Activated T-cell treated with anti-CD3 and anti-CD28 coated beads, Interleukin-2, amount 50 U/mL, for 72 hours (primary cell): Measurements from ENCODE around the gene MAPKAP1. TPM values are rescaled to one million over a fixed set of nuclear protein-coding genes. Genes with fewer than 3 reads are reported as not detected.

Source experiments
- ATAC-seq, 2 donors: fragments of 150-1000 bp; cut with Tn5 transposase; replicated peaks in 1 of 2; 2 replicates each; pipeline ENCODE4 v1.10.0; 2021; ENCODE audit warnings: moderate library complexity in 2 of 2, mild to moderate bottlenecking in 1 of 2
- DNase-seq, 2 donors: peaks; one replicate each; pipeline ENCODE4 v3.0.0; 2021 to 2022; ENCODE audit warnings: mixed read lengths in 1 of 2
- H3K27ac Mint-ChIP-seq: one replicate; pipeline ENCODE4 v1.8.0; 2022; ENCODE audit warnings: mild to moderate bottlenecking, moderate library complexity, mixed read lengths
- H3K27me3 Mint-ChIP-seq: one replicate; pipeline ENCODE4 v1.8.0; 2022; ENCODE audit warnings: low read depth, mixed read lengths
- H3K36me3 Mint-ChIP-seq, 2 donors: one replicate each; pipeline ENCODE4 v1.8.0; 2022; ENCODE audit warnings: mixed read lengths in 2 of 2, mild to moderate bottlenecking in 1 of 2; ENCODE audit not compliant: insufficient read depth in 2 of 2
- H3K4me1 Mint-ChIP-seq: one replicate; pipeline ENCODE4 v1.8.0; 2022; ENCODE audit warnings: low read depth, mixed read lengths
- H3K4me3 Mint-ChIP-seq, 2 donors: one replicate each; pipeline ENCODE4 v1.8.0; 2022; ENCODE audit warnings: mild to moderate bottlenecking in 2 of 2, mixed read lengths in 2 of 2, moderate library complexity in 2 of 2
- H3K9me3 Mint-ChIP-seq, 2 donors: one replicate each; pipeline ENCODE4 v1.8.0; 2022; ENCODE audit warnings: mixed read lengths in 2 of 2
- total RNA-seq, 2 donors: library from RNA; stranded (reverse); gene quantifications; one replicate each; pipeline ENCODE4 v1.2.3, GENCODE V29; 2022

MAPKAP1 gene
- total RNA-seq, 2 donors from 2014 or later: 42.1 to 42.8 TPM

- DNase-seq: no peak
- no peak overlapping the region for H3K27ac Mint-ChIP-seq
- ATAC-seq: no peak
- peaks cover 1 to 3% of the 10 kb centered on the region in 2 donors for H3K36me3 Mint-ChIP-seq
- H3K4me3 Mint-ChIP-seq: no peak overlapping the region
- H3K9me3 Mint-ChIP-seq: no peaks in the 10 kb centered on the region
- H3K4me1 Mint-ChIP-seq: peaks cover 40% of the 10 kb centered on the region
- H3K27me3 Mint-ChIP-seq: no peaks in the 10 kb centered on the region
Observed at GRCh38 chr9:125519734-125520133, 187.3 kb downstream of the MAPKAP1 start.

DNA sequence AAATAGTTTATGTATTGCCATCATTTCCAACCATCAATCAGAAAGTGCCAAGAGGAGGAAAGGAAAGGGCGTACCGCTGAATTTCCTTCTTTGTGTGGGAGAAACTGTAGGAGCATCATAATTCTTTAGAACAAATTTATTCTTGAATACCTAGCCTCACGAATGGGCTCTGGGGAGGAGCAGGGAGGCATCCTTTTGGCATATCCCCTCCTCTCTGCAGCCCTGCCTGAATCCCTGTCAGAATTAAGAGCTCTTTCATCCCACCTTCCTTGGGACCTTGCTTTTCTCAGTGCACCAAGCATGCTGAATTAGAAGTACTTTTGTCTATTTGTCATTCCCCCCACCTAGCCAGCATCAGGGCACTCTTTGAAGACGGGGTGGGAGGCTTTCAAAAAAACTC lies 189.4 kb downstream of the MAPKAP1 start:
- H3K9me3 Mint-ChIP-seq: no peaks in the 10 kb centered on the region
- no peak overlapping the region for H3K27ac Mint-ChIP-seq
- ATAC-seq (no peak), DNase-seq (no peak)
- H3K36me3 Mint-ChIP-seq: peaks cover 0 to 3% of the 10 kb centered on the region in 2 donors
- peaks cover 41% of the 10 kb centered on the region for H3K4me1 Mint-ChIP-seq
- H3K4me3 Mint-ChIP-seq: no peak overlapping the region
- H3K27me3 Mint-ChIP-seq: no peaks in the 10 kb centered on the region

GRCh38 chr9:125515983-125516940 lies 190.7 kb downstream of the MAPKAP1 start:
- no peak for DNase-seq
- no peak for ATAC-seq
- H3K27me3 Mint-ChIP-seq: no peaks in the 10 kb centered on the region
- no peaks in the 10 kb centered on the region for H3K9me3 Mint-ChIP-seq
- no peak overlapping the region for H3K4me3 Mint-ChIP-seq
- peaks cover 0 to 3% of the 10 kb centered on the region in 2 donors for H3K36me3 Mint-ChIP-seq
- H3K4me1 Mint-ChIP-seq: peaks cover 29% of the 10 kb centered on the region
- no peak overlapping the region for H3K27ac Mint-ChIP-seq

GRCh38 chr9:125515281-125515680 lies 191.7 kb downstream of the MAPKAP1 start:
- Mint-ChIP-seq H3K4me3 (no peak overlapping the region), H3K9me3 (no peaks in the 10 kb centered on the region), H3K27me3 (no peaks in the 10 kb centered on the region), H3K27ac (no peak overlapping the region), H3K36me3 (no peaks in the 10 kb centered on the region), H3K4me1 (peaks cover 19% of the 10 kb centered on the region)
- no peak for ATAC-seq
- no peak for DNase-seq

GRCh38 chr9:125514468-125514867 lies 192.5 kb downstream of the MAPKAP1 start:
- Mint-ChIP-seq H3K27ac (no peak overlapping the region), H3K27me3 (no peaks in the 10 kb centered on the region), H3K9me3 (no peaks in the 10 kb centered on the region), H3K4me1 (peaks cover 18% of the 10 kb centered on the region), H3K4me3 (peak overlapping the region; percentile 62 to 79), H3K36me3 (no peaks in the 10 kb centered on the region)
- ATAC-seq: no peak
- no peak for DNase-seq

DNA sequence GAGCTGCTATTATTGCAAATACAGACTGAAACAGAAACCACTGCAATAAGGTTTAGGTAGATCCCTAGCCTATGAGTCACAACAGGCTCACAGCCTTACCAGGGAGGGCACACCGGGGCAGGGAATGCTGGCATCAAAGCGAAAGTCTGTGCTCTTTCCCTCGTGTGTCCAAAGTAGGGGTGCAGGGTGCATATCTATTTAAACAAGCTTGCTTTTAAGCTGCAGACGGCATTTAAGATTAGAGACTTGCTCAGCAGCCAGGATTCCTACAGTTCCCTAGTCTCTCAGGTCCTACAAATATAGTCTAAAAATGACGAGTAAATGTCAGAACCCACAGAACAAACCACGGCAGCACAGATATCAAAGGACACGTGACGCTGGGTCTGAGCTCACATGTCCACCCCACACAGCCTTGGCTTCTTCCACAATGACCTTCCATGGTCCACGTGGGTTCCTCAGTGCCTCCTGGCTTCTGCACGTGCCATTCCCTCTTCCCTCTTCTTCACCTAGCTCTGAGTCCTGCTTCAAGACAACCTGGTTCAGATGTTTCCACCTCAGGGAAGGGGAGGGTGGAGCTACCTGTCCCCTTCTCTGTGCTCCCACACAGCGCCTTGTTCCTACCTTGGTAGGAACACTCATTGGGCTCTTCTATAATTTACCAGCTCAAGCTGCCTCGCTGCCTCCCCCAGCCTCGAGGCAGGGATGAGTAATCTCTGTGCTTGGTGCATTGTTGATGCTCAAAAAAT lies 193.2 kb downstream of the MAPKAP1 start:
- no peaks in the 10 kb centered on the region for H3K9me3 Mint-ChIP-seq
- no peaks in the 10 kb centered on the region for H3K27me3 Mint-ChIP-seq
- DNase-seq (peak; percentile 37 to 55), ATAC-seq (peak; percentile 97)
- H3K4me1 Mint-ChIP-seq: peaks cover 18% of the 10 kb centered on the region
- H3K27ac Mint-ChIP-seq: no peak overlapping the region
- H3K36me3 Mint-ChIP-seq: no peaks in the 10 kb centered on the region
- peak overlapping the region; percentile 62 to 79 for H3K4me3 Mint-ChIP-seq

GRCh38 chr9:125513303-125513667 lies 193.7 kb downstream of the MAPKAP1 start:
- Mint-ChIP-seq H3K4me1 (peaks cover 18% of the 10 kb centered on the region), H3K27me3 (no peaks in the 10 kb centered on the region), H3K4me3 (peak overlapping the region; percentile 62 to 79), H3K36me3 (no peaks in the 10 kb centered on the region), H3K9me3 (no peaks in the 10 kb centered on the region), H3K27ac (no peak overlapping the region)
- peak in 1 of 2 donors; percentile 13 for ATAC-seq
- DNase-seq: no peak

DNA sequence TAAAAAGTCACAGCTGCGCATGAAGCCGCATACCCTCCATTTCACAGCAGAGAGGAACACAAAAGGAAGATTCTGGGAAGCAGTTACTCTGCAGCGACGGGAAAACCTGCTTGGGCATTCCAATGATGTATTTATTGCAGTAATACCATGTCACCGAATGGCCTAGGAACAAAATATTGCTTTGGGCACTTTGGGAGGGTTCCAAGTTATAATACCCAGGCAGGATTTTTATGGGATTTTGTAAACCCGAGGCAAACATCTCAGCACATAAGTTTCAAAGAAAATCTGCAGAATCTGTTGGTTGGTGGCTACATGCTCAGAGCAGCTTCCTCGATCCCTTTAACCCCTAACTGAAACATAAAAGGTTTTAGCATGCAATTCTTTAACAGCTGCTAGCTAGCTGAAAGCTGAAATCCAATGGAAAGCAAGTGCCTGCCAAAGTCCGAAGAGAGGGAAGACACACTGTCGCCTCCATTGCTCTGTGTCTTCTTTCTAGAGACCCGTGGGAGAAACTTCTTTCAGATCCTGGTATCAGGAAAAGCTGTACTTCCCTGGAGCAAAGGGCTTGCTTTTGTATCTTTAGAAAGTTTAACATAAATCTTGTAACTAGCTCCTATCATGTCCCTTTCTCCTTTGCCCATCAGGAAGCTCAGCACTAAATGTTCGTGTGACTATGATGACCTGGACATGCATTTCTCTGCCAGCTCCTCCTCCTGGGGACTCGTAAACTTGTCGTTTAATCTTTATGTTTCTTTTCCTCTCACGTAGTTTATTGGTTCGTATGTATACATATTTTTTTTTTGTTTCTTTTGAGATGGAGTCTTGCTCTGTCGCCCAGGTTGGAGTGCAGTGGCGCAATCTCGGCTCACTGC lies 195.0 kb downstream of the MAPKAP1 start:
- Mint-ChIP-seq H3K4me3 (no peak overlapping the region), H3K27me3 (no peaks in the 10 kb centered on the region), H3K4me1 (peaks cover 18% of the 10 kb centered on the region), H3K36me3 (no peaks in the 10 kb centered on the region), H3K9me3 (no peaks in the 10 kb centered on the region), H3K27ac (no peak overlapping the region)
- ATAC-seq: no peak
- DNase-seq: no peak

GRCh38 chr9:125510980-125511379 lies 196.0 kb downstream of the MAPKAP1 start:
- Mint-ChIP-seq H3K4me1 (peaks cover 18% of the 10 kb centered on the region), H3K9me3 (no peaks in the 10 kb centered on the region), H3K36me3 (no peaks in the 10 kb centered on the region), H3K27ac (no peak overlapping the region), H3K4me3 (no peak overlapping the region), H3K27me3 (no peaks in the 10 kb centered on the region)
- ATAC-seq: no peak
- DNase-seq: no peak

- ATAC-seq (no peak), DNase-seq (no peak)
- no peak overlapping the region for H3K4me3 Mint-ChIP-seq
- no peaks in the 10 kb centered on the region for H3K36me3 Mint-ChIP-seq
- no peaks in the 10 kb centered on the region for H3K9me3 Mint-ChIP-seq
- H3K27me3 Mint-ChIP-seq: no peaks in the 10 kb centered on the region
- no peak overlapping the region for H3K27ac Mint-ChIP-seq
- H3K4me1 Mint-ChIP-seq: peaks cover 23% of the 10 kb centered on the region
Observed at GRCh38 chr9:125509476-125509875, 197.5 kb downstream of the MAPKAP1 start.

- no peaks in the 10 kb centered on the region for H3K9me3 Mint-ChIP-seq
- ATAC-seq (no peak), DNase-seq (no peak)
- H3K27ac Mint-ChIP-seq: no peak overlapping the region
- no peaks in the 10 kb centered on the region for H3K27me3 Mint-ChIP-seq
- peaks cover 13% of the 10 kb centered on the region for H3K4me1 Mint-ChIP-seq
- H3K4me3 Mint-ChIP-seq: no peak overlapping the region
- no peaks in the 10 kb centered on the region for H3K36me3 Mint-ChIP-seq
Observed at GRCh38 chr9:125508249-125508648, 198.8 kb downstream of the MAPKAP1 start.

GRCh38 chr9:125507226-125507625 lies 199.8 kb downstream of the MAPKAP1 start:
- no peak for DNase-seq
- Mint-ChIP-seq H3K4me1 (peaks cover 9% of the 10 kb centered on the region), H3K27me3 (no peaks in the 10 kb centered on the region), H3K9me3 (no peaks in the 10 kb centered on the region), H3K4me3 (no peak overlapping the region), H3K27ac (no peak overlapping the region), H3K36me3 (peaks cover 0 to 1% of the 10 kb centered on the region in 2 donors)
- no peak for ATAC-seq
